HG03103 (cell line): ENCODE data around the gene ZNF766.
"Not testable (repeated sequence)": the region's sequence is repeated elsewhere in the genome, so short reads cannot be mapped to it uniquely, and the experiment has no call there.

Experiments
- ATAC-seq: cut with Tn5 transposase; IDR thresholded peaks from one replicate; pipeline ENCODE4 v1.9.1; 2021; ENCODE audit warnings: low read depth; ENCODE audit not compliant: unreplicated experiment

The ZNF766 gene

DNA sequence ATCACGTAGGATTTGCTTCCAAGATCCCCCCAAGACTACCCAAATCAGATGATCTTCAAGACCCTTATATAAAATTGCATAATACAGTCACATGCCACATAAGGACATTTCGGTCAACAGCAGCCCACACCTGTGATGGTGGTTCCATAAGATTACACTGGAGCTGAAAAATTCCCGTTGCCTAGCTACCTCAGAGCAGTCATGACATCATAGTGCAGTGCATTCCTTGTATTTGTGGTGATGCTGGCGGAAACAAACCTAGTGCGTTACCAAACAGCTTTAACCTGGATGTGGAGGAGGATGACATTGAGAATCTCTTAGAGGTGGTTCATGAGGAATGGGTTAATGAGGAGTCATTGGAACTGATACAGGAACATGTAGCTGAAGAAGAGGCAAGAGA is 4.8 kb downstream of the ZNF766 start:
- no peak for ATAC-seq

DNA sequence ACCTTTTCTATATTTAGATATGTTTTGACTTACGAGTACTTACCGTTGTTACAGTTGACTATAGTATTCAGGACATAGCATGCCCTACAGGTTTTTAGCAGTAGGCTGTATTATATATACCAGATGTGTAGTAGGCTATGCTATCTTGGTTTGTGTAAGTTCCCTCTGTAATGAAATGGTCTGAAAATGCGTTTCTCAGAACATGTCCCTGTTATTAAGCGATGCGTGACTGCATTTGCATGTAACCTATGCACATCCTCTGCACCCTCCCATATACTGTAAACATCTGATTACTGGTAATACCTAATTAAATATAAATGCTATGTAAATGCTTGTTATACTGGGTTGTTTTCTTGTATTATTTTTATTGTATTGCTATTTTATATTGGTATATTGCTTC is 6.6 kb downstream of the ZNF766 start:
- ATAC-seq = no peak

DNA sequence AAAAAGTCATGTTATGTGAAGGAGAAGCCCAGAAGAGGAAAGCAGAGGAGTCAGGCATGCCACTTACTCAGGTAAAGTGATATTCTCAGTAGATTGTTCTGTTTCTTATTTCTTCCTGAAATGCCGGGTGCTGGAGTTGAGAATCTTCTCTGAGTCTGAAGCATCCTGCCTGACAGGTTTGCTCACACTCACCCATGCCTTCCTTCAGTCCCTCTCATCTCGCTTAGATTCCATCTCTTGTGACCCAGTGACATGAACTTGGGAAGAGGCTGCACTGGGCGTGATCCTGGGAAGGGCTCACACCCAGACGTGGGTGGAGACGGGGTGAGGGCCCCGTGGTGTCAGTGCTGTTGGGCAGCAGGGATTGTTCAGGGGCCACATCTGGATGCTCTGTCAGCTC is 8.1 kb downstream of the ZNF766 start:
- ATAC-seq = no peak

DNA sequence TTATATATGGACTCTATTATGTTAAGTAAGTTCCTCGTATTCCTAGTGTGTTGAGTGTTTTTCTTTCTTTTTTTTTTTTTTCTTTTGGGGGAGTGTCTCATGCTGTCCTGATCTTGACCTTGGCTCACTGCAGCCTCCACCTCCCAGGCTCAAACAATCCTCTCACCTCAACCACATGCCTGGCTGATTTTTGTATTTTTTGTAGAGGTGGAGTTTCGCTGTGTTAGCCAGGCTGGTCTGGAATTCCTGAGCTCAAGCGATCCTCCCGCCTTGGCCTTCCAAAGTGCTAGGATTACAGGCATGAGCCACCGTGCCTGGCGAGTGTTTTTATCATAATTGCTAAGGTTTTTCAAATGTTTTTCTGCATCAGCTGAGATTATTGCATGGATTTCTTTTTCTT is 16.9 kb downstream of the ZNF766 start:
- no peak for ATAC-seq

DNA sequence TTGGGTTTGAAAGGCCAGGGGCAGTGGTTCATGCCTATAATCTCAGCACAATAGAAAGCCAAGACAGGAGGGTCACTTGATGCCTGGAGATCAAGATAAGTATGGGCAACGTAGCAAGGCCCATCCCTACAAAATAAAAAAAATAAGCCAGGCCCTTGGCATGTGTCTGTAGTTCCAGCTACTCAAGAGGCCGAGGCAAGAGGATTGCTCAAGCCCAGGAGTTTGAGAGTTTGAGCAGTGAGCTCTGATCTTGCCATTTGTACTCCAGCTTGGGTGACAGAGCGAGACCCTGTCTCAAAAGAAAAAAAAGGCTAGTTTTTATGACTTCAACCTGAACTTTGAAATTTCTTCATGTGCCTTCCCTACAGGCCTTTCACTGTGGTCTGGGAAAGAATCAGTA is 22.4 kb downstream of the ZNF766 start:
- ATAC-seq = no peak

DNA sequence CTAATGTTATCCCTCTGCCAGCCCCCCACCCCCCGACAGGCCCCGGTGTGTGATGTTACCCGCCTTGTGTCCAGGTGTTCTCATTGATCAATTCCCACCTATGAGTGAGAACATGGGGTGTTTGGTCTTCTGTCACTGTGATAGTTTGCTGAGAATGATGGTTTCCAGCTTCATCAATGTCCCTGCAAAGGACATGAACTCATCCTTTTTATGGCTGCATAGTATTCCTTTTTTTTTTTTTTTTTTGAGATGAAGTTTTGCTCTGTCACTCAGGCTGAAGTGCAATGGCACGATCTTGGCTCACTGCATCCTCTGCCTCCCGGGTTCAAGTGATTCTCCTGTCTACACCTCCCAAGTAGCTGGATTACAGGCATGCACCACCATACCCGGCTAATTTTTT is 23.6 kb downstream of the ZNF766 start:
- not testable (repeated sequence) for ATAC-seq

DNA sequence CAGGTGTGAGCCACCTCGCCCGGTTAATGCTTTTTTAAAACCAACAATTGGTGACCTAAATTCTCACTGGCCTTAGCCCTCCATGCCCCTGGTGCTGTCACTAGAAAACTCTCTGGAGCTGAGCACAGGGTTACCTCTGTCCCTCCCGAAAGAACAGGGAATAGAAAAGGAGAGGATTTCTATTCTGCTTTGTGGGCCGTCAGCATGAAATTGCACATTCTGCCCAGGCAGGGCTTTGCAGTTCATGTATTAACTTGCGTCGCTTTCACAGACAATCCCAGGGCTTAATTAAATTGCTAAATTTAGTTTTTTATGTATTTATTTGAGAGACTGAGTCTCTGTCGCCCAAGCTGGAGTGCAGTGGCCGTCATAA is 27.0 kb downstream of the ZNF766 start:
- ATAC-seq = no peak

DNA sequence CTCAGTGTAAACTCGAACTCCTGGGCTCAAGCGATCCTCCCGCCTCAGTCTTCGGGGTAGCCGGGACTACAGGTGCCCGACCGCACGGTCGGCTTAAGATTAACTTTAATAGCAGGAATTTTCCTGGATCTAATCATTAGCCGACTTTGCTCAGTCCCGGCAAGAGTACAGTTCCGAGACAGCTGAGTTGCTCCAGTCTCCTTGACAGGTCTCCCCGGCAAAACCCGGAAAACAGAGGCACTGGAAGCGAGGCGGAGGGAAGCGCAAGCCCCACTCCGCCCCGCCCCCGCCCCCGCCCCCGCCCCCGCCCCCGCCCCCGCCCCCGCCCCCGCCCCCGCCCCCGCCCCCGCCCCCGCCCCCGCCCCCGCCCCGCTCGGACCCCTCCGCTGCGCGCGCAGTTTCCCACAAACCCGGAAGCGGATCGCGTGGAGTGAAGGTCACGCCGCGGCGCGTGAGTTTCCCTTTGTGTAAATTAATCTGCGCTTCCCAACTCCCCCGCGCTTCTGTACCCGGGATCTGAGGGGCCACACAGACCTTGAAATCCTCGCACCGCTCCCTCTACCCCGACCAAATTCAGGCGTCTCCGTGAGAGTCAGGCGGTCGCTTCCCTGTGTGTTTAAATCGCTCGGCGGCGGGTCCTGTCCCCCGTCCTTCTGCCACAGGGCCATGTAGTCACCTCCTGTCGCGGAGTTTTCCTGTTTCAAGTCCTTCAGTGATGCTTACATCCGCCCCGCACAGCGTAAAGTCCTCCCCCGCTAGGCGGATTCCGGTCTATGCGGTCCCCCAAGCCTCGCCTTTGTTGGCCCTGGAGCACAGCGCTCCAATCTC is 27.6 kb downstream of the ZNF766 start, which contains the start of gene ZNF480:
TSS of gene ZNF480 (plus strand) at position 397 of the 828 bp plus-strand sequence. CDS start 3,244 bp downstream, outside the sequence.
- no peak for ATAC-seq

DNA sequence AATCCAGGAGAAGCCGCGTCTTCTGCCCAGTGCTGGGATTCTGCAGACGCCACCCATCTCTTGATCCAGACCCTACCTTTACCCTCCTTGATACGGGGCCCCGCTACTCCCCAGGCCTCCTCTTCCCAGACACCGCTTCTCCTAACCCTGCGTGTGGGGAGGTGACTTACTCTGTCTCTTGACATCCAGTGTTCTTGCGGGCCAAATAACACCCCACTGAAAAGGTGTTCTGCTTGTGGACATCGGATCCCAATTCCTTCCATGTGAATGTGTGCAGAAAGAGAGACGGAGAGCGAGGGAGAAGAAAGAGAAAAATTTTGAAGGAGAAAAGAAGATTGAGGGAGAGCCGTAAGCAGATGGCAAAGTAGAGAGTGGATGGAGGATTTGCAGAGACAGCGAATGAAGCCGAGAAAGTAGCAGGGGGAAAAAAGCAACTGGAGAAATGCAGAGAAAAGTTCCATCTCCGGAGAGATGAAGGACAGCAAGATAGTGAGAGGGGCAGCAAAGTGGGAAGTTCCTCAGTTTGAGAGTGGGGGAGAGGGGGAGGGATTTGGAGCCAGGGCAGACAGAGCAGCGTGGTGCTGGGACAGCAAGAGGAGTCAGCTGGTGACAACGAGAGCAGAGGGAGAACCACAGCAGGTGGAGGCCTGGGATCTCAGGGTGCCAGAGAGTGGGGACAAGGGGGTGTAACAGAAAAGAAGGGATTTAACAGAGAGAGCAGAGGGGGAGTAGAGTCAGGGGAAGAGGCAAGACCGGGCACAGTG is 28.4 kb downstream of the ZNF766 start:
- no peak for ATAC-seq

DNA sequence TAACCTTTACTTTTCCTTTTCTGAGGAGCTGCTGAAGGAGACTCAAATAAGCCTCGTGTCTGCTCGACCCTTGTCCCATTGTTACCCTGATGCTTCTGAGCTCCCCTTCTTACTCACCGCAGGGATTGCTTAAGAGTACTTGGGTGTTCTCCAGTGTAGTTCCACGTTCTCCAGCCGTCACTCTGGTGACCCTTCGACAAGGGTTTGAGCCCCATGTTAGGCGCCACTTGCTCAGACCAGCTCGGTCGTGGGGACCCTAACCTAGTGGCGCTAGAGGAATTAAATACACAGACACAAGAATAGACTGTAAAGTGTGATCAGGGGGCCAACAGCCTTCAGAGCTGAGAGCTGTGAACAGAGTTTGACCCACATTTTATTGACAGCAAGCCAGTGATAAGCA is 37.9 kb downstream of the ZNF766 start:
- no peak for ATAC-seq

DNA sequence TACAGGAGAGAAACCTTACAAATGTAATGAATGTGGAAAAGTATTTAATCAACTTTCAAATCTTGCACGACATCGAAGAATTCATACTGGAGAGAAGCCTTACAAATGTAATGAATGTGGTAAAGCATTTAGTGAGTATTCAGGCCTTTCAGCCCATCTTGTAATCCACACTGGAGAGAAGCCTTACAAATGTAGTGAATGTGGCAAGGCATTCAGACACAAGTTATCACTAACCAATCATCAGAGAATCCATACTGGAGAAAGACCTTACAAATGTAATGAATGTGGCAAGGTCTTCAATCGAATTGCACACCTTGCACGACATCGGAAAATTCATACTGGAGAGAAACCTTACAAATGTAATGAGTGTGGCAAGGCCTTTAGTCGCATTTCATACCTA is 53.0 kb downstream of the ZNF766 start:
- ATAC-seq = no peak

DNA sequence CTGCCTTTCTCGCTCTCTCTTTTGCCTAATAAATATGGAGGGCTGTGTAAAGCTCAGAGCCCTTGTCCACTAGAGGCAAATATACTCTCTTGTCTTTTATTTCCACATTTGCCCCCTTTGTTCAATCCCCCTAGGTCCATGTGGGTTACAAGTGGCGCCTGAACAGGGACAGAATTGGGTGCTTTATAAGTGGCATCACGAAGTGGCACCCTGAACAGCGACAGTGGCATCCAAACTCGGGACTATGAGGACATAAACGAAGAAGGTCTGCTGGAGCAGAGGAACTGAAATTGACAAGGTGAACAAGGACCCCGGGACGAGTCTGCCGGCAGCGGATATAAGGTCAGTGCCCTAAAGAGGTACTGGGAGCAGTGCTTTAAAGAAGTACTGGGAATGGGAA is 62.4 kb downstream of the ZNF766 start:
- no peak for ATAC-seq

DNA sequence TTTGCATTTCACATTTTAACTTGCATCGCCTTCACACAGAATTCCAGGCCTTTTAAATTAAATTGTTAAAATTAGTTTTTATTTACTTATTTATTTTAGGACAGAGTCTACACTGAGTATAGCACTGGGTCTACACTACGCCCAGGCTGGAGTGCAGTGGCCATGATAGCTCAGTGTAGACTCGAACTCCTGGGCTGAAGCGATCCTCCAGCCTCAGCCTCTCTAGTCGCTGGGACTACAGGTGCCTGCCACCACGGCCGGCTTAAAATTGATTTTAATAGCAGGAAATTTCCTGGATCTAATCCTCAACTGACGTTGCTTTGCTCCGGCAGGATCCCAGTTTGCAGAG is 66.4 kb downstream of the ZNF766 start:
- ATAC-seq = no peak

DNA sequence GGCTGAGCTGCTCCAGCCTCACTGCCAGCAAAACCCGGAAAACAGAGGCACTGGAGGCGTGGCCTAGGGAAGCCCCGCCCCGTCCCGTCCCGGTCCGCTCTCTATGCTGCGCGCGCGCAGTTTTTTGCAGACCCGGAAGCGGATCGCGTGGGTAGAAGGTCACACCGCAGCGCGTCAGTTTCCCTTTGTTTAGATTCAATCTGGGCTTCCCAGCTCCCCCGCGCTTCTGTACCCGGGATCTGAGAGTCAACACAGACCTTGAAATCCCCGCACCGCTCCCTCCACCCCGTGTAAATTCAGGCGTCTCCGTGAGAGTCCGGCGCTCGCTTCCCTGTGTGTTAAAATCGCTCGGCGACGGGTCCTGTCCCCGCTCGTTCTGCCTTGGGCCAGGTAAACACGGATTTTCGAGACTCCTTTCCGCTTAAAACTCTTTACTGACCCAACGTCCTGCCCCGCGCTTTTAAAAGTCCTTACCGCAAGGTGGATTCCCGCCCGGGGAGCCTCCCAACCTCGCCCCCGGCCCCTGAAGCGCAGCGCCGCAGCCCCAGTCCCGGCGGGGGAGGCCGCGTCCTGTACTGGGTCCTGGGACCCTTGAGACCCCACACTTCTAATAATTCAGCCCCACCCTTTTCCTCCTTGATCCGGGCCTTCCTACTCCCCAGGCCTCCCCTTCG is 66.9 kb downstream of the ZNF766 start, which contains the start of gene ZNF610:
TSS of gene ZNF610 (plus strand) at position 127 of the 674 bp plus-strand sequence. CDS start 12,930 bp downstream, outside the sequence.
- no peak for ATAC-seq

DNA sequence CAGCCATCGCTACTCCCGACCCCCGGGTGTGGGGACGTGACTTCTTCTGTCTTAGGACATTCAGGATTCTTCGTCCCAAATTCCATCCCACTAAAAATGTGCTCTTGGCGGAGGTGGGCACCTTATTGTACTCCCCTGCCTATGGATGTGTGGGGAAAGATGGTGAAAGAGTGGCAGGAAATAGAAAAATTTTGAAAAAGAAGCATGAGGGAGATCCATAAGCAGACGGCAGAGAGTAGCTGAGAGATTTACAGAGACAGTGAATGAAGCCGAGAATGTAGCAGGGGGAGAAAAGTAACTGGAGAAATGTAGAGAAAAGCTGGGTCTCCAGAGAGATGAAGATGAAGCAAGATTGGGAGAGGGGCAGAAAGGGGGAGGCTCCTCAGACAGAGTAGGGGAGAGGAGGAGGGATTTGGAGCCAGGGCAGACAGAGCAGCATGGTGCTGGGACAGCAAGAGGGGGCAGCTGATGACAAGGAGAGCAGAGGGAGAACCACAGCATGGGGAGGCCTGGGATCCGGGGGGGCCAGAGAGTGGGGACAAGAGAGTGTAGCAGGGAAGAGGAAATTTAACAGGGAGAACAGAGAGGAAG is 67.5 kb downstream of the ZNF766 start:
- ATAC-seq = no peak

DNA sequence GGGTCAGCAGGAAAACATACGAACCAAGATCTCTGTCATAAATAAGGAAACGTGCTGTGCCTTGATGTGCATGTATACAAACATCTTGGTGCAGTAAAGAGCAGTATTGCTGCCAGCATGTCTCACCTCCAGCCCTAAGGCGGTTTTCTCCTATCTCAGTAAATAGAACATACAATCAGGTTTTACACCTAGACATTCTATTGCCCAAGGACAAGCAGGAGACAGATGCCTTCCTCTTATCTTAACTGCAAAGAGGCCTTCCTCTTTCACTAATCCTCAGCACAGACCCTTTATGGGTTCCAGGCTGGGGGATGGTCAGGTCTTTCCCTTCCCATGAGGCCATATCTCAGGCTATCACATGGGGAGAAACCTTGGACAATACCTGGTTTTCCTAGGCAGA is 69.6 kb downstream of the ZNF766 start:
- ATAC-seq = not testable (repeated sequence)

DNA sequence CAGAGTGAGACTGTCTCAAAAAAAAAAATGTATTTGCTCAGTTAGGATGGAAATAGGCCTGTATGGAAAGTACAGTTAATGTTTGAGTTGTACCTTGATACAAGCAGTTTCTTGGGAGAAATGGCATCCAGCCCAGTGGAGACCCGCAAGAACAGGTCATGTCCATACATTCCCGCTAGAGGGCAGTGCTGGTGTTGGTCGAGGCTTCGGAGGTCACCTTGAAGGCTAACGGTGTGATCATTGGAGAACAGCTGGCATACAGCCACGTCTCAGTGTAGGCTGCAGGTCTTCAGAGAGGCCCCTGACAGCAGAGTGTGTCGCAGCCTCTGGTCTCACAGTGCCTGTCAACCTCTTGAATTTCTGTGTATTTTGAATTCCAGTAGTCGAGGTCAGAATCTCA is 74.2 kb downstream of the ZNF766 start:
- ATAC-seq = no peak

DNA sequence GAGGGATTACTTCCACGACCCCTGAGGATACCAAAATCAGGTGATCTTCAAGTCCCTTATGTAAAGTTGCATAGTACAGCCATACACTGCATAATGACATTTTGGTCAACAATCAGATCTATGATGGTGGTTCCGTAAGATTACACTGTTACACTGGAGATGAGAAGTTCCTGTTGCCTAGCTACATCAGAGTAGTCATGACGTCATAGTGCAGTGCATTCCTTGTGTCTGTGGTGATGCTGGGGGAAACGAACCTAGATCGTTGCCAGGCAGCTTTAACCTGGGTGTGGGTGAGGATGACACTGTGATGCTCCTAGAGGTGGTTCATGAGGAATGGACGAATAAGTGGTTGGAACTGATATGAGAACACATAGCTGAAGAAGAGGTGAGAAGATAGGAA is 75.8 kb downstream of the ZNF766 start:
- ATAC-seq = no peak
